AG09319 (cell line): ENCODE results near the gene NBAS.

Source experiments
- DNase-seq: peaks from one replicate; pipeline ENCODE4 v3.0.0-alpha.2; 2010; ENCODE audit warnings: low read depth; ENCODE audit errors: extremely low read depth
- TF ChIP-seq, protein P1 (sequence below): IDR thresholded peaks from 2 replicates; pipeline ENCODE4 v1.5.1; 2011; ENCODE audit warnings: low read depth, mild to moderate bottlenecking, inconsistent platforms, low read length, moderate library complexity

The NBAS gene

DNA sequence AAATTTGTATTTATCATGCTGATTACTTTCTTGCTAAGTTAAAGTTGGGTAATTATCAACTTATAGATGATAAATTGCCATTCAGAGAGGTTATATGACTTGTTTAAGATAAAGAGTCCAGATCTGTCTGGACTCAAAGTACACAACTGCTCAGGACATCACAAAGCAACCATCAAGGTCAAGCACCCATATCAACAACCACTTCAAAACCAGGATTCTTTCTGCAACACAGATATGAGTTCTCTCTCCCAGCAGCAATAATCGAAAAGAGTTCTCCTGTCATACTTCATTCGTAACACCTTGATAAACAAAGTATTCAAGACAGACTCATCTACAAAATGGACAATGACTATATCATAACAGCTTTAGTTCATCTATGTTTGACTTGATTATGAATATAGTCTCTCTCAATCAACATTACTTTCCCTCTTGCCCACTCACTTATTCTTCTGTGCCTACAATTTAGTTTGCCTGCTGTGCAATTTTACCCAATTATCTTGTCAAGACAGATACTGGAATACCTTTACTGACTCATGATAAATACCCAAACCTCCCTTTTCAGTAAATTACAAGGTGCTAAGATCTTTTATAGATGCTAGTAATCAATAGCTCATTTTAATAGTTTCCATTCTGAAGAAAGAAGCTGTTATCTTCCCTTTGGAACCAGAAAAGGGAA lies 281.8 kb downstream of the NBAS start:
- TF ChIP-seq, protein P1, sequence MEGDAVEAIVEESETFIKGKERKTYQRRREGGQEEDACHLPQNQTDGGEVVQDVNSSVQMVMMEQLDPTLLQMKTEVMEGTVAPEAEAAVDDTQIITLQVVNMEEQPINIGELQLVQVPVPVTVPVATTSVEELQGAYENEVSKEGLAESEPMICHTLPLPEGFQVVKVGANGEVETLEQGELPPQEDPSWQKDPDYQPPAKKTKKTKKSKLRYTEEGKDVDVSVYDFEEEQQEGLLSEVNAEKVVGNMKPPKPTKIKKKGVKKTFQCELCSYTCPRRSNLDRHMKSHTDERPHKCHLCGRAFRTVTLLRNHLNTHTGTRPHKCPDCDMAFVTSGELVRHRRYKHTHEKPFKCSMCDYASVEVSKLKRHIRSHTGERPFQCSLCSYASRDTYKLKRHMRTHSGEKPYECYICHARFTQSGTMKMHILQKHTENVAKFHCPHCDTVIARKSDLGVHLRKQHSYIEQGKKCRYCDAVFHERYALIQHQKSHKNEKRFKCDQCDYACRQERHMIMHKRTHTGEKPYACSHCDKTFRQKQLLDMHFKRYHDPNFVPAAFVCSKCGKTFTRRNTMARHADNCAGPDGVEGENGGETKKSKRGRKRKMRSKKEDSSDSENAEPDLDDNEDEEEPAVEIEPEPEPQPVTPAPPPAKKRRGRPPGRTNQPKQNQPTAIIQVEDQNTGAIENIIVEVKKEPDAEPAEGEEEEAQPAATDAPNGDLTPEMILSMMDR, result no peak
- no peak for DNase-seq

DNA sequence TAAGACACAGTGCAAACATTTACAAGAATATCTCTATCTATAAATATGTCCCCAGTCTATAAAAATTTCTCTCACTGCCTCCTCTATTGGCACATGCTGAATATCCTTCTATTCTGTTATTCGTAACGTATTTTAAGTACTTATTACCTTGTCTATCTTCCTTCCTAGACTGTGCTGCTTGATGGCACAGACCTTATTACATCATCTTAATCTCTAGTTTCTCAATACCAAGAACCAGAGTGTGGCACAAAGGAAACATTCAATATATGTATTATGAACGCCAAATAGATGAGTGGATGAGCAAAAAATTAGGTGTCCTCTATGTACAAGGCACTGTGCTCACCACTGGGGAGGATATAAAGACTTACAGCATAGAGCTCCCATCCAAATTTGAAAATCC lies 282.8 kb downstream of the NBAS start:
- TF ChIP-seq, protein P1, result no peak
- no peak for DNase-seq

DNA sequence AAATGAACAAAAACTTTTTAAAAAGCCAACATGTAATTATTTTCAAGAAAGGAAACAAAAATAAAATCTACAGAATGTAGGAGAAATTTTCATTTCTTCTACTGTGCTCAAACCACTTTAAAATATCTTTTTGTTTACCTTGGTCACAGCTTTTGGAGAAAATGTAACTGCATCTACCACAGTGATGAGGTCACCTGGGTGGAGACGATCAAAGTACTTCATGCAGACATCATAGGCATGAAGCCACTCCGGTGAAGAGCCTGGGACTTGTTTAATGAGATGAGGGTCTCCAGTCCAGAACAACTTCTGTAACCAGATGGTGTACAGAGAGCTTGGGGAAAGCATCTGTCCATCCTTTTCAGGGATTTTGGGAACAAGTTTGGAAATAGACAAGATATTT lies 285.8 kb downstream of the NBAS start:
- TF ChIP-seq, protein P1, result no peak
- DNase-seq, result no peak

DNA sequence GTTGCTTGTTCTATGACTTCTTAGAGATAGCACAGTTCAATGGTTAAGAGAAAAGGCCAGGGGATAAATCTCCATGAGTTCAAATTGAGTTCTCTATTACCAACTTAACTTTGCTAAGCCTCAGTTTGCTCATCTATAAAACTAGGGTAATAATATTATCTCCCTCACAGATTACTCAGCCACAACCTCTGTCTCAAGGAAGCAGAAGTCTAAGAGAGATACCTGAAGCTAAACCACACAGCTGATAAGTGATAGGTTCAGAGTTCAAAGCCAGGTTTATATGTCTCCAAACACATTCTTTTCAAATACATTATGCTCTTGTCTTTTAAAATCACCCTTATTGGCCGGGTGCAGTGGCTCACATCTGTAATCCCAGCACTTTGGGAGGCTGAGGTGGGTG lies 287.7 kb downstream of the NBAS start:
- no peak for DNase-seq
- TF ChIP-seq, protein P1, result no peak

DNA sequence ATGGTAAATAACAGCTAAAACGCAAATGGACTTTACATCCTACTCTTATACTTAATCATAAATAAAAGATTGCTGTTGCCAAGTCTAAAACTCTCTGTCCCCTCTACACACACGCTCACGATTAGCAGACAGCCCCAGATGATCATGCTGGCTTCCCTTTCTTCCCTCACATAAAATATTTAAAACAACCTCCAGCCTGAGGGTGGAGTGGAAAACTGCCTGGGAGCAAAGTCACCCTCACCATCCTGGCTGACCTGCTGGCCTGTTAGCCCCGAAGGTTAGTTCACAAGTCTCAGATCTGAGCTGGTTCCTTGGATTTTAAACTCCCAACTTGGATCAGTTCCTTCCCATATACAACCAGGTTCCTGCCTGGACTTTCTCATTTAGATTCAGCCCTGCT lies 288.2 kb downstream of the NBAS start:
- no peak for DNase-seq
- TF ChIP-seq, protein P1, result no peak

DNA sequence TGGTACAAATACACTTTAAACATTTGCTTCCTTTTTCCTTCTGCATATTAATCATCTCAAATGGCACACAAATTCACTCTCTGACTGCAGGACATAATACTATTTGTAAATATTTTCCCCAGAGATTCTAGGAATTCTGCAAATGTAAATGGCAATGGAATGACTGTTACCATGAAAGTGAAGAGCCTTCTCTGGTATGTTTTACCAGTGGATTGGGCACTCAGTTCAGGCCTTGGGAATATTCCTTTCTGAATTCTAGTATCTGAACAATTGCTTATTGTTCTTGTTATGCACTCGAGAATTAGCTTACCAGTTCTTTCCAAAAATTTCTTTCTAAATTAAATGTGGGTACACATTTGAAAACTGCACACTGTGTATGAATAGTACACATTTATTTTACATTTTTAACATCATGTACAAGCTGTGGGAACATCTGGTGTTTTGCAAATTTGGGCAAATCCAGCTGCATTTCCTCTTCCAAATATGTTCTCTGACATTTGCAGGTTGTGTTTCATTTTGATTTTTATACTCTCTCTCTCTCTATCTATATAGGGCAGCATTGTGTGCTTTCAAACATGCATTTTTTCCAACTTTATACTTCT lies 289.1 kb downstream of the NBAS start:
- no peak for DNase-seq
- TF ChIP-seq, protein P1, result no peak

DNA sequence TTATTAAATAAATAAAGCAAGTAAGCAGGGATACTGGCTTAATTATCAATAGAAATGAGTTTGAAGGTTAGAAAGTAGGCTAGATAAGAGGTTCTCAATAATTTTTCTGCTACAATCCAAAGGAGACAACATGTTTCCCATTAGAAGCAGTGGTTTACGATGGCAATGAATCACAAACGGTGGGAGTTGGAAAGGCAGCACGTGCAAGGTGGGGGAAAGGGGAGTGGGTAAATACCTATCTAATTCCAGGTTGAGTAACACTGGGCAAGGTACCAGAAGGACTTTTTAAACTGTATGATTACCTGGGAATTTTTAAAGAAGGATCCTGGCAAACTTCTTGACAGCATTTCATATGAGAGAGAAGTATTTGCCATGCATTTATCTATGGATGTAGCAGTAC lies 289.9 kb downstream of the NBAS start:
- DNase-seq, result no peak
- TF ChIP-seq, protein P1, result no peak
